HEK293T (cell line): ENCODE results near the gene SEMA3D.

Experiments used
- CTCF ChIA-PET: fragments of 350-600 bp; formaldehyde crosslinking; extraction: SDS; loops from one replicate; lab custom pipeline; 2021; ENCODE audit warnings: antibody characterized with exemption, inconsistent platforms; lab: Yijun Ruan, JAX
- POLR2A ChIA-PET: fragments of 350-600 bp; formaldehyde crosslinking; extraction: SDS; loops from one replicate; lab custom pipeline; 2020; ENCODE audit warnings: antibody characterized with exemption, inconsistent platforms; lab: Yijun Ruan, JAX
- DNase-seq: peaks from one replicate; pipeline ENCODE4 v3.0.0; 2012; ENCODE audit warnings: mixed read lengths; ENCODE audit errors: extremely low spot score
- ARNT ChIP-seq: fragments of 450-650 bp; IDR thresholded peaks from 2 replicates; pipeline ENCODE4 v1.6.1; 2017; ENCODE audit warnings: mild to moderate bottlenecking
- BHLHE40 ChIP-seq: fragments of 450-650 bp; IDR thresholded peaks from 2 replicates; pipeline ENCODE4 v1.6.1; 2016; ENCODE audit warnings: mild to moderate bottlenecking, moderate library complexity, borderline replicate concordance
- CTBP1 ChIP-seq: fragments of 450-650 bp; IDR thresholded peaks from 2 replicates; pipeline ENCODE4 v1.6.1; 2016; ENCODE audit warnings: borderline replicate concordance
- ELF4 ChIP-seq: fragments of 450-650 bp; IDR thresholded peaks from 2 replicates; pipeline ENCODE4 v1.6.1; 2017; ENCODE audit warnings: antibody characterized with exemption
- FOXA1 ChIP-seq: fragments of 450-650 bp; IDR thresholded peaks from 2 replicates; pipeline ENCODE4 v1.6.1; 2016; ENCODE audit warnings: mild to moderate bottlenecking
- FOXK2 ChIP-seq: fragments of 450-650 bp; IDR thresholded peaks from 2 replicates; pipeline ENCODE4 v1.6.1; 2016; ENCODE audit warnings: mild to moderate bottlenecking
- FOXM1 ChIP-seq: fragments of 450-650 bp; IDR thresholded peaks from 2 replicates; pipeline ENCODE4 v1.6.1; 2017; ENCODE audit warnings: mild to moderate bottlenecking, borderline replicate concordance
- HDGF ChIP-seq: fragments of 450-650 bp; IDR thresholded peaks from 2 replicates; pipeline ENCODE4 v1.6.1; 2017; ENCODE audit warnings: antibody characterized with exemption, borderline replicate concordance
- L3MBTL2 ChIP-seq: fragments of 450-650 bp; conservative IDR thresholded peaks from 2 replicates; pipeline ENCODE4 v1.6.1; 2016; ENCODE audit warnings: mild to moderate bottlenecking
- LEF1 ChIP-seq: fragments of 450-650 bp; IDR thresholded peaks from 2 replicates; pipeline ENCODE4 v1.6.1; 2017; ENCODE audit warnings: mild to moderate bottlenecking, borderline replicate concordance
- NFRKB ChIP-seq: fragments of 450-650 bp; IDR thresholded peaks from 2 replicates; pipeline ENCODE4 v1.6.1; 2016; ENCODE audit warnings: mild to moderate bottlenecking, moderate library complexity
- SP1 ChIP-seq: fragments of 450-650 bp; IDR thresholded peaks from 2 replicates; pipeline ENCODE4 v1.6.1; 2017
- SUZ12 ChIP-seq: fragments of 450-650 bp; IDR thresholded peaks from 2 replicates; pipeline ENCODE4 v1.6.1; 2016; ENCODE audit warnings: mild to moderate bottlenecking
- TARDBP ChIP-seq: fragments of 450-650 bp; IDR thresholded peaks from 2 replicates; pipeline ENCODE4 v1.6.1; 2016
- ZNF384 ChIP-seq: fragments of 450-650 bp; IDR thresholded peaks from 2 replicates; pipeline ENCODE4 v1.6.1; 2016
- TF ChIP-seq, protein P1 (sequence below): fragments of 450-650 bp; IDR thresholded peaks from 2 replicates; pipeline ENCODE4 v1.6.1; 2016

Gene SEMA3D

DNA sequence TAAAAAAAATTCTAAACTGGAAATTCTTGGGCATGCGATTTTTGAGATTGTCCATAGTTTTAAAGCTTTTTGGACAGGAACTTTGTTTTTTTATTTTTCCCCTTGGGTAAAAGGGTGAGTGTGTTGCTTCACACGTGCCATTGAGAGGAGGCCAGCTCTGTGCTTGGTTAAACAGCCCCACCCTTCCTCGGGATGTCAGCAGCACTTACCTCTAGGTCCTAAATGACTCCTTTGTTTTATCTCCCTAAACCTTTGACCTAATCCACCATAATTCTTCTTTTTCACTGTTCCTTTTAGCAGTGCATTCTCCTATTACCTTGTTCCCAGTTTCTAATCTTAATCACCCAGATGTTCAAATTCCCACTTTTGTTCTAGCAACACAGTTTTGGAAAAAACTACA lies 83.5 kb downstream of the SEMA3D start:
- POLR2A ChIA-PET: no interaction called here
- peak; percentile 11 for DNase-seq
- TF ChIP-seq BHLHE40 (no peak), TARDBP (no peak), LEF1 (no peak), CTBP1 (no peak), FOXK2 (no peak), L3MBTL2 (no peak), FOXM1 (no peak)
- TF ChIP-seq, protein P1, sequence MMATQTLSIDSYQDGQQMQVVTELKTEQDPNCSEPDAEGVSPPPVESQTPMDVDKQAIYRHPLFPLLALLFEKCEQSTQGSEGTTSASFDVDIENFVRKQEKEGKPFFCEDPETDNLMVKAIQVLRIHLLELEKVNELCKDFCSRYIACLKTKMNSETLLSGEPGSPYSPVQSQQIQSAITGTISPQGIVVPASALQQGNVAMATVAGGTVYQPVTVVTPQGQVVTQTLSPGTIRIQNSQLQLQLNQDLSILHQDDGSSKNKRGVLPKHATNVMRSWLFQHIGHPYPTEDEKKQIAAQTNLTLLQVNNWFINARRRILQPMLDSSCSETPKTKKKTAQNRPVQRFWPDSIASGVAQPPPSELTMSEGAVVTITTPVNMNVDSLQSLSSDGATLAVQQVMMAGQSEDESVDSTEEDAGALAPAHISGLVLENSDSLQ: no peak
- CTCF ChIA-PET: no interaction called here

DNA sequence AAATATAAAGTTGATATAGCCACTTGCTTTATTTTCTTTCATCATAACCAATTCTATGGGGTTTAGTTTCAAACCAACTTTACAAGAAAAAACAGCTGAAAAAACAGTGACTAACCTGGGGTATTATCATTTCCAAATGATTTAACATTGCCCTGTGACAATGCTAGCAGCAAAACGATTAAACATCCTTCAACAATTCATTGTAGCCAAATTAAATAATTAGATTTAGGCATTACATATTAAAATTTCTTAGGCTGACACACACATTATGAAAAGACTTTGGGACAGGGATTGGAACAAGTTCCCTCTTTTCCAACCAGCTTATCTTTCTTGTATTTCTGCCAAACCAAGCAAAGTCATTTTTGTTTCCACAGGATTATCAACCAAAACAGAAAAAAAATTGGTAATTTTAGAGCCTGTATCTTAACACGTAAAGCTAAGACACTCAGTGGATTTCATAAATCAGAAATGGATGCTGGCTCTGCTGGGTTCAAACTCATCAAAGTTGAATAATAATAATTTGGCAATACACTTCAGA lies 84.0 kb downstream of the SEMA3D start:
- no peak for DNase-seq
- ChIA-PET CTCF (no interaction called here), POLR2A (no interaction called here)
- TF ChIP-seq, protein P1: no peak
- TF ChIP-seq TARDBP (no peak), HDGF (no peak), LEF1 (no peak), NFRKB (no peak), ZNF384 (no peak), ARNT (no peak), FOXA1 (no peak), FOXK2 (no peak)

DNA sequence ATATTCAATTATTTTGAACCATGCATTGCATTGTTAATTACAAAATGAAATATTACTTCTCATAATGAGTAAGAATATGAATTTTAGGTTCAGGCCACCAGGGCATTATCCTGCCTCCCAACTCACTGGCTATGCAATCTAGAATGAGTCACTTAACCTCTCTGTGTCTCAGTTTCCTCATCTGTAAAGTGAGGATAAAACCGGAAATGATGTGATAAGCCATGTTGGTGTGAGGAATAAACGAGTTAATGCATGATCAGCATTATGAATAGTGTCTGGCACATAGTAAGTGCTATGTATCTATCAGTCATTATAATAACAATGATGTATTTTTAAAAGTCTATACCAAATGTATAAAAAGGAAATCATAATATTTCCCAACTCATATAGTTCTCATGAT lies 85.5 kb downstream of the SEMA3D start:
- TF ChIP-seq HDGF: no peak
- no peak for TF ChIP-seq ELF4
- no peak for TF ChIP-seq FOXA1
- TF ChIP-seq LEF1: no peak
- no peak for TF ChIP-seq SUZ12
- TF ChIP-seq BHLHE40: no peak
- no peak for TF ChIP-seq ZNF384
- TF ChIP-seq NFRKB: no peak
- no peak for TF ChIP-seq L3MBTL2
- TF ChIP-seq, protein P1: no peak
- no peak for TF ChIP-seq SP1
- TF ChIP-seq ARNT: no peak
- no peak for TF ChIP-seq FOXM1
- ChIA-PET CTCF (no interaction called here), POLR2A (no interaction called here)
- DNase-seq: no peak

DNA sequence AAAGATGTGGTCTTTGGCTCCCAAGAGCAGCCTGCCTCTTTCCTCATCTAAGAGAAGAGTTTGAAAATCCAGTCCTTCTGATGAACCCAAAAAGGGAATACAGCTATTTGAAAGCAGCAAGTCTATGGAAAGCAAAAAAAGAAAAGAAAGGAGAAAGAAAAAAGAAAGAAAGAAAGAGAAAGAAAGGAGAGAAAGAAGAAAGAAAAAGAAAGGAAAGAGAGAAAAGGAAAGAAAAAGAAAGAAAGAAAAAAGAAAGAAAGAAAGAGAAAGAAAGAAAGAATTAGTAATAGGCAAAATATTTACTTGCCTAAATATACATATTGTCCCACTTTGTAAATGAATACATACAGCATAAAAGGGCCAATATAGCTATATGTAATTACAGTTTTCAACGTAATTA lies 89.0 kb downstream of the SEMA3D start:
- TF ChIP-seq SP1: no peak
- TF ChIP-seq, protein P1: no peak
- TF ChIP-seq CTBP1: no peak
- no peak for TF ChIP-seq L3MBTL2
- no peak for TF ChIP-seq SUZ12
- TF ChIP-seq ARNT: no peak
- no peak for TF ChIP-seq LEF1
- TF ChIP-seq FOXA1: no peak
- TF ChIP-seq NFRKB: no peak
- no peak for TF ChIP-seq FOXM1
- TF ChIP-seq BHLHE40: no peak
- no peak for TF ChIP-seq ELF4
- no peak for TF ChIP-seq FOXK2
- no peak for TF ChIP-seq TARDBP
- TF ChIP-seq ZNF384: no peak
- no peak for TF ChIP-seq HDGF
- POLR2A ChIA-PET: no interaction called here
- DNase-seq: no peak
- CTCF ChIA-PET: no interaction called here

DNA sequence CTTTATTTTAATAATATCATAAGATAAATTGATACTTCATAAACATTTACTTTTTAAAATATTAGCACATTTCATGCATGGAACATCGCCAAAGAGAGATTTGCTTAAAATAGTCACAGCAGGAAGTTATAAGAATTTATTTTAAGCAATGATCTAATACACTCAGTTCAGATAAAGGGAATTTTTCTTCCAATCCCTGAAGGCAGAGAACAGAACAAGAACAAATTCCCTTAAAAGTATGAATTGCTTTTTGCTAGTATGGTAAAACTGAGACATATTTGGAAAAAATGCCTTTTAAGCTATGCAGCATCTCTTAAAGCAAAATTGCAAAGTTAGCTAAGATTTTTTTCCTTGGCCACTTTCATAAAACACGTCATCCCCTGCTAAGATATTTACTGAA lies 91.0 kb downstream of the SEMA3D start:
- no peak for DNase-seq
- CTCF ChIA-PET: no interaction called here
- POLR2A ChIA-PET: no interaction called here
- no peak for TF ChIP-seq CTBP1
- TF ChIP-seq BHLHE40: no peak
- TF ChIP-seq SP1: no peak
- TF ChIP-seq ELF4: no peak
- TF ChIP-seq L3MBTL2: no peak
- TF ChIP-seq, protein P1: no peak
- TF ChIP-seq HDGF: no peak
- TF ChIP-seq SUZ12: no peak
- no peak for TF ChIP-seq NFRKB
- no peak for TF ChIP-seq ARNT
- no peak for TF ChIP-seq ZNF384
- no peak for TF ChIP-seq LEF1
- TF ChIP-seq FOXK2: no peak
- TF ChIP-seq FOXM1: no peak
- TF ChIP-seq FOXA1: no peak
- TF ChIP-seq TARDBP: no peak
